ENCODE data around the gene STARD10.
"Not testable (repeated sequence)": the region's sequence is repeated elsewhere in the genome, so short reads cannot be mapped to it uniquely, and the experiment has no call there.

STARD10 gene

GRCh38 chr11:72828081-72828567, 34.3 kb upstream of the STARD10 start:
- Histone ChIP-seq H3K36me3 (no peaks in the 10 kb centered on the region; the same call in 1 of the 2 replicates), H3K27ac (no peak overlapping the region), H3K4me3 (ENCODE audit: low read depth, low read length) (no peak overlapping the region), H3K9me3 (ENCODE audit: severe bottlenecking) (no peaks in the 10 kb centered on the region), H3K27me3 (ENCODE audit: insufficient read depth, low read depth, severe bottlenecking) (no peaks in the 10 kb centered on the region)
- DNase-seq = no peak
- TF ChIP-seq, protein P1, sequence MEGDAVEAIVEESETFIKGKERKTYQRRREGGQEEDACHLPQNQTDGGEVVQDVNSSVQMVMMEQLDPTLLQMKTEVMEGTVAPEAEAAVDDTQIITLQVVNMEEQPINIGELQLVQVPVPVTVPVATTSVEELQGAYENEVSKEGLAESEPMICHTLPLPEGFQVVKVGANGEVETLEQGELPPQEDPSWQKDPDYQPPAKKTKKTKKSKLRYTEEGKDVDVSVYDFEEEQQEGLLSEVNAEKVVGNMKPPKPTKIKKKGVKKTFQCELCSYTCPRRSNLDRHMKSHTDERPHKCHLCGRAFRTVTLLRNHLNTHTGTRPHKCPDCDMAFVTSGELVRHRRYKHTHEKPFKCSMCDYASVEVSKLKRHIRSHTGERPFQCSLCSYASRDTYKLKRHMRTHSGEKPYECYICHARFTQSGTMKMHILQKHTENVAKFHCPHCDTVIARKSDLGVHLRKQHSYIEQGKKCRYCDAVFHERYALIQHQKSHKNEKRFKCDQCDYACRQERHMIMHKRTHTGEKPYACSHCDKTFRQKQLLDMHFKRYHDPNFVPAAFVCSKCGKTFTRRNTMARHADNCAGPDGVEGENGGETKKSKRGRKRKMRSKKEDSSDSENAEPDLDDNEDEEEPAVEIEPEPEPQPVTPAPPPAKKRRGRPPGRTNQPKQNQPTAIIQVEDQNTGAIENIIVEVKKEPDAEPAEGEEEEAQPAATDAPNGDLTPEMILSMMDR (IDR thresholded peaks at IDR 0.05; ENCODE audit: low read depth, low read length) = no peak

DNA sequence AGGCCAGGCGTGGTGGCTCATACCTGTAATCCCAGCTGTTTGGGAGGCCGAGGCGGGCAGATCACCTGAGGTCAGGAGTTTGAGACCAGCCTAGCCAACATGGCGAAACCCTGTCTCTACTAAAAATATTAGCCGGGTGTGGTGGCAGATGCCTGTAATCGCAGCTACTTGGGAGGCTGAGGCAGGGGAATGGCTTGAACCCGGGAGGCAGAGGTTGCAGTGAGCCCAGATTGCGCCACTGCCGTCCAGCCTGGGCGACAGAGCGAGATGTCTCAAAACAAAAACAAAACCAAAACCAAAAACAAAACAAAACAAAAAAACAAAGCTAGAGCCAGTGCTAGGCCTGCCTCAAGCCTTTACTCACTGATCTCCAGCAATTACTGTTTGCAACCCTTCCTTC, 33.8 kb upstream of the STARD10 start:
- H3K27ac ChIP-seq; H3K36me3 ChIP-seq; H3K4me3 ChIP-seq (ENCODE audit: low read depth, low read length); H3K27me3 ChIP-seq (ENCODE audit: insufficient read depth, low read depth, severe bottlenecking); DNase-seq; H3K9me3 ChIP-seq (ENCODE audit: severe bottlenecking): not testable (repeated sequence)

DNA sequence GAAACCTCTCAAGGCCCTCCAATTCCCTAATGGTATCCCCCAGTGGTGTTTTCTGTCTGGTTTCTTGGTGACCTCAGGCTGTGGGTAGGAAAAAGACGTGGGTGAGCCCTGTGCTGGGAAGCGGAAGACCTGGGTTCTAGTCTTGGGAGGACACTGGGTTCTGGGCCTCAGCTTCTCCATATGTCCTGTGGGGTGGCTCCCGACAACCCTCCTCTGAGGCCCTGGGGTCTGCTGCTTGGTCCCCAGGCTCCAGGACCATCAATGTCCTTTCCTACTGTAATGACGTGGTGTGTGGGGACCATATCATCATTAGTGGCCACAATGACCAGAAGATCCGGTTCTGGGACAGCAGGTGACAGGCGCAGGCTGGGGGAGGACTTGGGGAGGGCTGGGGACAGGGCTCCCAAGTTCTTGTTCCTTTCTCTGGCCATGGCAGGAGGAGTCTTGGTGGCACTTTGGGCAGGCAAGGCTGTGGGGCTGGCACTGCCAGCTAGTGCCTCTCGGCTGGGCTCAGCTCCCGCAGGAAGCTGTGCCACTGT, 33.2 kb upstream of the STARD10 start:
- no peak overlapping the region for H3K4me3 ChIP-seq (ENCODE audit: low read depth, low read length)
- DNase-seq = no peak
- no peak overlapping the region for H3K27ac ChIP-seq
- H3K9me3 ChIP-seq (ENCODE audit: severe bottlenecking) = no peaks in the 10 kb centered on the region
- TF ChIP-seq, protein P1 (IDR thresholded peaks at IDR 0.05; ENCODE audit: low read depth, low read length) = no peak
- no peaks in the 10 kb centered on the region for H3K27me3 ChIP-seq (ENCODE audit: insufficient read depth, low read depth, severe bottlenecking)
- no peaks in the 10 kb centered on the region; the same call in 1 of the 2 replicates for H3K36me3 ChIP-seq

DNA sequence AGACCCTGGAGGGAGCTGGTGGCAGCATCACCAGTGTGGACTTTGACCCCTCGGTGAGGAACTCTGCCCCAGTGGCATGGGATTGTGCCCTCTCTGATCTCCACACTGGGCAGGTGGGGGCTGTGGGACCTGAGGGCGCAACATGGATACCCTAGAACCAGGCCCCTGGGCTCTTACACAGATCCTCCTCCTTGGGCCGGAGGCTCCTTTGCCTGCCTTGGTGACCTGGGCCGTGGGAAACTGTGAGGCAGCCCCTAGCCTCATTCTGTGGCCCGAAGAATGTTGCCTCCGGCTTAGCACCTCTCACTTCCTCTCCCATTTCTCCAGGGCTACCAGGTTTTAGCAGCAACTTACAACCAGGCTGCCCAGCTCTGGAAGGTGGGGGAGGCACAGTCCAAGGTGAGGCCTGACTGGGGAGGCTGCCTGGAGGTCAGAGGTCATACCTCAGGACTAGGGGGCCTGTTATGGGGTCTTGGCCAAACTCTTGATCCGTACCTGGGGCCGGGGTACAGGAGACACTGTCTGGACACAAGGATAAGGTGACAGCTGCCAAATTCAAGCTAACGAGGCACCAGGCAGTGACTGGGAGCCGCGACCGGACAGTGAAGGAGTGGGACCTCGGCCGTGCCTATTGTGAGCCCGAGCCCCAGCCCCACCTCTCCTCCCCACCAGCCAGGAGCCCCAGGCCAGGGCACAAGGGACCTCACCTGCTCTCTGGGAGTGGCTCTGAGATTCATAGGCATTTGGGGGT, 32.5 kb upstream of the STARD10 start:
- Histone ChIP-seq H3K36me3 (no peaks in the 10 kb centered on the region; the same call in 1 of the 2 replicates), H3K27me3 (ENCODE audit: insufficient read depth, low read depth, severe bottlenecking) (no peaks in the 10 kb centered on the region), H3K9me3 (ENCODE audit: severe bottlenecking) (no peaks in the 10 kb centered on the region), H3K4me3 (ENCODE audit: low read depth, low read length) (no peak overlapping the region), H3K27ac (no peak overlapping the region)
- DNase-seq = no peak
- TF ChIP-seq, protein P1 (IDR thresholded peaks at IDR 0.05; ENCODE audit: low read depth, low read length) = no peak

DNA sequence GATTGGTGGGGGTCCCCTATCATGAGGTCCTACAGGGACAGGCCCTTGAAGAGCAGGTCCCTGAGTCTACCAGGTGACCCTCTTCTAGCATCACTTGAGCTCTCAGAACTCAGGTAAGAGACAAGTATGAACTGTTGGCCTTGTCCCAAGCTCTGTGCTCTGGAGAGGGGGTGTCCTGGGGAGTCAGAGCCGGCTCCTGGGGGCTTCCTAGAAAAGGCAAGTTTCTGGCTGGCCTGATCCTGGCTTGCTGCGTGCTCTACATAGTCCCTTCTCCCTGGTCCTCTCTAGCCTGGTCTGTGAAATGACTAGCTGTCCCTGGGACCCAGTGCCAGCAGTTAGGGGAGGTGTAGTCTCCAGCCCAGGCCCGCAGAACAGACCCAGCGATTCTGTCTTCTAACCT, 31.8 kb upstream of the STARD10 start:
- H3K27me3 ChIP-seq (ENCODE audit: insufficient read depth, low read depth, severe bottlenecking) = no peaks in the 10 kb centered on the region
- H3K27ac ChIP-seq = no peak overlapping the region
- no peaks in the 10 kb centered on the region for H3K9me3 ChIP-seq (ENCODE audit: severe bottlenecking)
- no peaks in the 10 kb centered on the region; the same call in 1 of the 2 replicates for H3K36me3 ChIP-seq
- TF ChIP-seq, protein P1 (IDR thresholded peaks at IDR 0.05; ENCODE audit: low read depth, low read length) = no peak
- DNase-seq = no peak
- H3K4me3 ChIP-seq (ENCODE audit: low read depth, low read length) = no peak overlapping the region

- no peak for DNase-seq
- Histone ChIP-seq H3K27me3 (ENCODE audit: insufficient read depth, low read depth, severe bottlenecking) (no peaks in the 10 kb centered on the region), H3K4me3 (ENCODE audit: low read depth, low read length) (no peak overlapping the region), H3K9me3 (ENCODE audit: severe bottlenecking) (no peaks in the 10 kb centered on the region), H3K27ac (no peak overlapping the region), H3K36me3 (no peaks in the 10 kb centered on the region; the same call in 1 of the 2 replicates)
- TF ChIP-seq, protein P1 (IDR thresholded peaks at IDR 0.05; ENCODE audit: low read depth, low read length) = no peak
These were observed 31.1 kb upstream of the STARD10 start for GRCh38 chr11:72824811-72825505.

All from WERI-Rb-1 (cell line).